HG03558 (cell line): ENCODE data around the gene IFNA2.
"Not testable (repeated sequence)": the region's sequence is repeated elsewhere in the genome, so short reads cannot be mapped to it uniquely, and the experiment has no call there.

Source experiments
- ATAC-seq: cut with Tn5 transposase; IDR thresholded peaks from one replicate; pipeline ENCODE4 v1.9.1; 2021; ENCODE audit warnings: moderate number of reproducible peaks; ENCODE audit not compliant: unreplicated experiment; ENCODE audit errors: extremely low read depth

The IFNA2 gene

GRCh38 chr9:21385131-21385670 lies at the start of gene IFNA2:
Gene IFNA2 (minus strand): TSS chr9:21385398. CDS start chr9:21385329, 69 bp downstream.
- ATAC-seq = no peak

GRCh38 chr9:21435015-21435383 lies 49.8 kb upstream of the IFNA2 start:
- not testable (repeated sequence) for ATAC-seq

GRCh38 chr9:21434202-21435014 lies 49.2 kb upstream of the IFNA2 start:
- ATAC-seq = no peak

GRCh38 chr9:21432672-21433425 lies 47.7 kb upstream of the IFNA2 start:
- peak; percentile 45 for ATAC-seq

- ATAC-seq = no peak
Observed at GRCh38 chr9:21429191-21429590, 44.0 kb upstream of the IFNA2 start.

- no peak for ATAC-seq
Observed at GRCh38 chr9:21428235-21428634, 43.0 kb upstream of the IFNA2 start.

- no peak for ATAC-seq
Observed at GRCh38 chr9:21415493-21416267, 30.5 kb upstream of the IFNA2 start.

- no peak for ATAC-seq
Observed at GRCh38 chr9:21414220-21414940, 29.2 kb upstream of the IFNA2 start.

GRCh38 chr9:21413624-21414023 lies 28.4 kb upstream of the IFNA2 start:
- ATAC-seq = no peak

- ATAC-seq = no peak
Observed at GRCh38 chr9:21413151-21413550, 28.0 kb upstream of the IFNA2 start.

- no peak for ATAC-seq
Observed at GRCh38 chr9:21412107-21412506, 26.9 kb upstream of the IFNA2 start.

- no peak for ATAC-seq
Observed at GRCh38 chr9:21408817-21409216, 23.6 kb upstream of the IFNA2 start, which contains the start of gene IFNA8. Gene IFNA8 (plus strand): TSS chr9:21409117. CDS start chr9:21409177, 60 bp downstream.

GRCh38 chr9:21404146-21404545 lies 18.9 kb upstream of the IFNA2 start:
- no peak for ATAC-seq

- no peak for ATAC-seq
Observed at GRCh38 chr9:21402386-21403251, 17.4 kb upstream of the IFNA2 start.

- ATAC-seq = no peak
Observed at GRCh38 chr9:21399956-21400355, 14.8 kb upstream of the IFNA2 start.

GRCh38 chr9:21398955-21399489 lies 13.8 kb upstream of the IFNA2 start:
- ATAC-seq = no peak

- no peak for ATAC-seq
Observed at GRCh38 chr9:21395778-21396717, 10.8 kb upstream of the IFNA2 start.

- peak; percentile 85 for ATAC-seq
Observed at GRCh38 chr9:21392270-21392669, 7.1 kb upstream of the IFNA2 start.
